Measurements from ENCODE around the gene KRTAP5-11.
"Not testable (repeated sequence)": the region's sequence is repeated elsewhere in the genome, so short reads cannot be mapped to it uniquely, and the experiment has no call there.

Gene KRTAP5-11

DNA sequence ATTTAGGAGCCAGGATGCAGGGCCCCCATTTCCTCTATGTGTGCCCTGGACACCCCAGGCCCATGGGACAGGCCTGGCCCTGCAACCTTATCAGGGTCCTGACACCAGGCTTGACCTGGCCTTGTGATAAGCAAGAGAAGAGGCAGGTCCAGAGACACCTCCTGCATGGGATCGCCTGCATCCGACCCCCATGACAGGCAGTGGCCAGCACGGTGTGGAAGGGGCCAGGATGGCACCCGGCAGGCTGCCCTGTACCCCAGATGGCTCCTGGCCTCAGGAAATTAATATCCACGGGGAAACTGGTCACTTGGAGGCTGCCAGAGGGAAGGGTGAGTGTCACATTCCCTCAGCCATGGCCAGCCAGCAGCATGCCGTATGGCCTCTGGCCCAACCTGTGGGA is 27.7 kb downstream of the KRTAP5-11 start:
- no peak for DNase-seq

GRCh38 chr11:71551711-71552110 is 31.0 kb downstream of the KRTAP5-11 start:
- no peak for DNase-seq

DNA sequence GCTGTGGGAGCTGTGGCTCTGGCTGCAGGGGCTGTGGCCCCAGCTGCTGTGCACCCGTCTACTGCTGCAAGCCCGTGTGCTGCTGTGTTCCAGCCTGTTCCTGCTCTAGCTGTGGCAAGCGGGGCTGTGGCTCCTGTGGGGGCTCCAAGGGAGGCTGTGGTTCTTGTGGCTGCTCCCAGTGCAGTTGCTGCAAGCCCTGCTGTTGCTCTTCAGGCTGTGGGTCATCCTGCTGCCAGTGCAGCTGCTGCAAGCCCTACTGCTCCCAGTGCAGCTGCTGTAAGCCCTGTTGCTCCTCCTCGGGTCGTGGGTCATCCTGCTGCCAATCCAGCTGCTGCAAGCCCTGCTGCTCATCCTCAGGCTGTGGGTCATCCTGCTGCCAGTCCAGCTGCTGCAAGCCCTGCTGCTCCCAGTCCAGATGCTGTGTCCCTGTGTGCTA is 33.9 kb downstream of the KRTAP5-11 start:
- DNase-seq, result no peak

DNA sequence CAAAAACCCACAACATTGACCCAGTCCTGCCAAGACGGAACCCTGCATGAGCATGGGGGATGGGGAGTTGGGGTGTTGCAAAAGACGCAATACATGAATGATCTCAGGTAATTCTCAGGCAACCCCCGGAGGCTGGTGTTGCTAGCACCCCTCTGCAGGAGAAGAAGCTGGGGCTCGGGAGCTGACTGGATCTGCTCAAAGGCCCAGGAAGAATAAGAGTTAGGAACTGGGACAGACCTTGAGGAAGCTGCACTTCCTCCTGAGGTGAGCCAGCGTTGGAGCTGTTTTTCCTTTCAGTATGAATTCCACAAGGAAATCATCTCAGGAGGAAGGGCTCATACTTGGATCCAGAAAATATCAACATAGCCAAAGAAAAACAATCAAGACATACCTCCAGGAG is 34.6 kb downstream of the KRTAP5-11 start, which contains the start of gene KRTAP5-9:
TSS of gene KRTAP5-9 (plus strand) at position 301 of the 400 bp plus-strand sequence. CDS start 238 bp downstream, outside the sequence.
- no peak for DNase-seq

DNA sequence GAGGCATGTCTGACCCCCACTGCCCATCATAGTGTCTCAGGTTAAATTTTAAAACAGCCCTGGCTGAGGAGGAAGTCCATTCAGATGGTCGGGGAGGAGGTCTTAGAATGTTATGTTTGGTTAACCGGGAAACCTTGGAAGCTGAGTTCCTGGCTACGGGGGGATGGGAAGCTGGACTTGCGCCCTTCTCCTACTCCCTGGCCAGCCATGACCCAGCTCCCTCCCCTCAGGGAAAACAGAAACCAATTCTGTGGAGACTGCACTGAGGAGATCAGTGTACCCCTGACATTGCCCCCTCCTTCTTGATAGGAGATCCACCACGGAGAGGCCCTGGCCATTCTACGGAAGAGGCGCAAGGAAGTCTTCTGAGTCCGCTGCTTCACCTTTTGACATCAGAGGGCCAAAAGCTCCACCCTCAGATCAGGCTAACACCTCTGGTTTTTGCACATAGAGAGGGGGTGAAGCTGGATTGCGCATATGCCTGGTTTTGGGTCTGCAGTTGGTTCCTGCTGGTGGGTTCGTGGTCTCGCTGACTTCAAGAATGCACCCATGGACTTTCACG is 37.2 kb downstream of the KRTAP5-11 start:
- no peak for DNase-seq

- DNase-seq, result no peak
Observed at GRCh38 chr11:71544525-71545214, 38.0 kb downstream of the KRTAP5-11 start.

- no peak for DNase-seq
Observed at GRCh38 chr11:71543866-71544265, 38.8 kb downstream of the KRTAP5-11 start.

DNA sequence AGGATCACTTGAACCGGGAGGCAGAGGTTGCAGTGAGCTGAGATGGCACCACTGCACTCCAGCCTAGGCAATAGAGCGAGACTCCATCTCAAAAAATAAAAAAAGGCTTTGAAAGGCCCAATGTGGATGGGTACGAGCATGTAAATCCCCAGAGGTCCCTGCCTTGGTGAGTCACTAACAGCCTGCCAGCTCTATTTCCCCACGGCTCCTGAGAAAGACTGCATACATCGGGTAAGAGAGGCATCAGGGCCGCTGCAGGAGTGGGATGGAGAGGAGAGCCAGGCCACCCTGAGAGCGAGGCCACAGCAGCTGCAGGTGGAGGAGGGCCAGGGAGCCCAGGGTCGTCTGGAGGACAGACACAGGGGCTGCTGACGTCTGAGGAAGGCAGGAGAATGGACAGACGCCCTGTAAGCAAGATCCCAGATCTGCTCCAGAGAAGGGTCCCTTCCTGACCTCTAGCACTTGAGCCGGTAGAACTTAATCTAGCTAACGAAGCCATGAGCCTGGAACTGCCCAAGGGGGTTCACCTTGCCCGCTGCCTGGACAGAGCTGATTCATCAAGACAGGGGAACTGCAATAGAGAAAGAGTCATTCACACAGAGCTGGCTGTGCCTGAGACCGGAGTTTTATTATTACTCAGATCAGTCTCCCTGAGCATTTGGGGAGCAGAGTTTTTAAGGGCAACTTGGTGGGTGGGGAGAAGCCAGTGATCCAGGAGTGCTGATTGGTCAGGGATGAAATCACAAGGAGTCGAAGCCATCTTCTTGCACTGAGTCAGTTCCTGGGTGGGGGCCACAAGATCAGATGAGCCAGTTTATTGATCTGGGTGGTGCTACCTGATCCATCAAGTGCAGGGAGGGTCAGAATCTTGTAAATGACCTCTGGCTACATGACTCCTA is 39.5 kb downstream of the KRTAP5-11 start:
- no peak for DNase-seq

- no peak for DNase-seq
Observed at GRCh38 chr11:71542382-71542781, 40.3 kb downstream of the KRTAP5-11 start.

GRCh38 chr11:71540521-71541304 is 42.0 kb downstream of the KRTAP5-11 start:
- not testable (repeated sequence) for DNase-seq

GRCh38 chr11:71539971-71540370 is 42.7 kb downstream of the KRTAP5-11 start:
- not testable (repeated sequence) for DNase-seq

GRCh38 chr11:71539017-71539416 is 43.7 kb downstream of the KRTAP5-11 start:
- DNase-seq, result no peak

DNA sequence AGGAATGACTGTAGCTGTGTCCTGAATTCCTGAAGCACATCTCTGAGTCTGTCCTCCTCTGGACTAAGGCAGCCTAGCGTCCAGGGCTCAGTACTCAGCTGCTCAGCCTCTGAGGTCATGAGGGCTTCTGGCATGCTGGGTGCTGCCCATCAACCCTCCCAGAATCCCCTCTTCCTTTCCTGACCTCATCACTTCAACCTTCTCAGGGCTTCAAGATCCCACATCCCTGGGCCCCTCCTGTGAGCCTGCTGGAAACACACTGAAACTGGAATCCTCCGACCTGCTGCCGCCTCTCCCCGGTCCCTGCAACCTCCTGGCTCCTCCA is 44.0 kb downstream of the KRTAP5-11 start:
- DNase-seq, result no peak

DNA sequence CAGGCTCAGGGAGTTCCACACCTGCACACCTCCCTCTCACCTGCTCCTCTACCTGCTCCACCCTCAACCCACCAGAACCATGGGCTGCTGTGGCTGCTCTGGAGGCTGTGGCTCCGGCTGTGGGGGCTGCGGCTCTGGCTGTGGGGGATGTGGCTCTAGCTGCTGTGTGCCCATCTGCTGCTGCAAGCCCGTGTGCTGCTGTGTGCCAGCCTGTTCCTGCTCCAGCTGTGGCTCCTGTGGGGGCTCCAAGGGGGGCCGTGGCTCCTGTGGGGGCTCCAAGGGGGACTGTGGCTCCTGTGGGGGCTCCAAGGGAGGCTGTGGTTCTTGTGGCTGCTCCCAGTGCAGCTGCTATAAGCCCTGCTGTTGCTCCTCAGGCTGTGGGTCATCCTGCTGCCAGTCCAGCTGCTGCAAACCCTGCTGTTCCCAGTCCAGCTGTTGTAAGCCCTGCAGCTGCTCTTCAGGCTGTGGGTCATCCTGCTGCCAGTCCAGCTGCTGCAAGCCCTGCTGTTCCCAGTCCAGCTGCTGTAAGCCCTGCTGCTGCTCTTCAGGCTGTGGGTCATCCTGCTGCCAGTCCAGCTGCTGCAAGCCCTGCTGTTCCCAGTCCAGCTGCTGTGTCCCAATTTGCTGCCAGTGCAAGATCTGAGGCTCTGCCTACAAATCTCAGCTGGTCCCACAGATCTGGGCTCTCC is 44.6 kb downstream of the KRTAP5-11 start, which contains the start of gene KRTAP5-8:
TSS of gene KRTAP5-8 (plus strand) at position 49 of the 689 bp plus-strand sequence. CDS start at position 80, 31 bp downstream.
- DNase-seq, result not testable (repeated sequence)

DNA sequence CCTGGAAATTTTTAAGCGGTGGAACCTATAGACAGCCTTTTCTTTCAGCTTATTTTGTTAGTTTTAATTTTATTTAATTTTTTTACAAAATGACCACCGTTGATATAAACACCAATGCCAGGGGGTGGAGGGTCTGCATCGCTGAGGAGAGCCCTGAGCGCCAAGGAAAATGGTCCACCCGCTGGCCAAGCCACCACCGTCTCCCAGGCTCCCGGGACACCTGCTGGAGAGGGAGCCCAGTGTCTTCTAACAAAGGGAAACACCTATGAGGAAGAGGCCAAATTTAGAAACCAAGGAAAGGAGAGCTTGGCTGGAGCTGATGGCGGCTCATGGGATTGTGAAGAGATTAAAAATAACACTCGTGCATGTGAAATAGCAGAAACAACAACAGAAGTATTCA is 45.1 kb downstream of the KRTAP5-11 start:
- DNase-seq, result no peak

- no peak for DNase-seq
Observed at GRCh38 chr11:71535825-71536224, 46.9 kb downstream of the KRTAP5-11 start.

DNA sequence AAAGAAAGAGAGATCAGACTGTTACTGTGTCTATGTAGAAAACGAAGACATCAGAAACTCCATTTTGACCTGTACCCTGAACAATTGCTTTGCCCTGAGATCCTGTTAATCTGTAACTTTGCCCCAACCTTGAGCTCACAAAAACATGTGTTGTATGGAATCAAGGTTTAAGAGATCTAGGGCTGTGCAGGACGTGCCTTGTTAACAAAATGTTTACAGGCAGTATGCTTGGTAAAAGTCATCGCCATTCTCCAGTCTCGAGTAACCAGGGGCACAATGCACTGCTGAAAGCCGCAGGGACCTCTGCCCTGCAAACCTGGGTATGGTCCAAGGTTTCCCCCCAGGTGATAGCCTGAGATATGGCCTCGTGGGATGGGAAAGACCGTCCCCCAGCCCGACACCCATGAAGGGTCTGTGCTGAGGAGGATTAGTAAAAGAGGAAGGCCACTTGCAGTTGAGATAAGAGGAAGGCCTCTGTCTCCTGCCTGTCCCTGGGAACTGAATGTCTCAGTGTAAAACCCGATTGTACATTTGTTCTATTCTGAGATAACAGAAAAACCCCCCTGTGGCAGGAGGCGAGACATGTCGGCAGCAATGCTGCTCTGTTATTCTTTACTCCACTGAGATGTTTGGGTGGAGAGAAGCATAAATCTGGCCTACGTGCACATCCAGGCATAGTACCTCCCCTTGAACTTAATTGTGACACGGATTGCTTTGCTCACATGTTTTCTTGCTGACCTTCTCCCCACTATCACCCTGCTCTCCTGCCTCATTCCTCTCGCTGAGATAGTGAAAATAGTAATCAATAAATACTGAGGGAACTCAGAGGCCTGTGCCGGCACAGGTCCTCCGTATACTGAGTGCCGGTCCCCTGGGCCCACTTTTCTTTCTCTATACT is 47.7 kb downstream of the KRTAP5-11 start:
- not testable (repeated sequence) for DNase-seq

DNA sequence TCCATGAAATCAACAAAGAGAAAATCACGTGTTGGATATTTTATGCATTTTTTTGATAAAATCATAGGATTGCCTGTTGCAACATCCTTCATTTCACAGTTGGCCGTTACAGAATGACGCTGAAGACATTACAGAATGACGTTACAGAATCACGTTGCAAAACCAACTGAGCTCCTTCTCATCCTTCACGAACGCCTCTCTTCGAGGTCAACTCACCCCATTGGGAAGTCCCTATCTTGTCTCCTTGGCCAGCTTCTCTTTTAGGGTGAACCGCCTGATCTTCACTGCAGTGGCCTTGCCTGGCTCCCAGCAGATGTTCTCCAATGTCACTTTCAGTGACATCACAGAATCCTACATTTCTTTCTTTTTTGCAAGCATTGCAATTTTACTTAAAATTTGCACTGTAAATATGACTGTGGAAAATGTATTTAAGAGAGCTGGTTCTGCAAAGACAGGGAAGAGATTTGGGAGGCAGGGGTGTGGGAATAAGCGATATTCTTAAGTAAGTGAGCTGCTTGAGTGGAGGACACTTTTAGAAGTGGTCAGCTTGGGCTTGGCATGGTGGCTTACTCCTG is 50.6 kb downstream of the KRTAP5-11 start:
- no peak for DNase-seq

Data from stimulated activated CD4-positive, alpha-beta T cell treated with anti-CD3 and anti-CD28 coated beads, Interleukin-4, amount 100 ng/mL, for 1 hour (primary cell).